B cell (primary cell): ENCODE results near the gene PLXNA3. TPM values are rescaled to one million over a fixed set of nuclear protein-coding genes. Genes with fewer than 3 reads are reported as not detected.

Experiments used
- ATAC-seq: fragments of 200-7000 bp; cut with Tn5 transposase; one replicate; pipeline ENCODE4 v1.10.0; 2021; ENCODE audit warnings: low read depth, mild to moderate bottlenecking, moderate number of reproducible peaks, moderate library complexity
- CTCF ChIA-PET: fragments of 350-600 bp; sonication (Branson Sonifier 250); formaldehyde crosslinking; loops from one replicate; lab custom pipeline; 2021; ENCODE audit warnings: antibody characterized with exemption, inconsistent platforms; lab: Charles Lee
- POLR2A ChIA-PET: fragments of 350-600 bp; sonication (Branson Sonifier 250); formaldehyde crosslinking; loops from one replicate; lab custom pipeline; 2021; ENCODE audit warnings: antibody characterized with exemption; lab: Charles Lee
- DNase-seq: peaks from one replicate; pipeline ENCODE4 v3.0.0; 2013
- H2AFZ ChIP-seq: 2 replicates; pipeline ENCODE4 v1.6.1; 2012; ENCODE audit warnings: mild to moderate bottlenecking, low read depth, low read length; ENCODE audit not compliant: insufficient read depth, poor library complexity, severe bottlenecking
- H3K27ac ChIP-seq, 2 donors: 1 replicate in 1 of 2; 2 replicates in 1 of 2; pipeline ENCODE4 v1.5.1; 2012 to 2013; ENCODE audit warnings: low read length in 2 of 2, mild to moderate bottlenecking in 2 of 2, moderate library complexity in 1 of 2
- H3K27me3 ChIP-seq, 4 experiments: fragments of 200-600 bp in 1 of 4; sonication (generic) in 1 of 4; replicated peaks in 1 of 4; 1 replicate in 2 of 4; 2 replicates in 2 of 4; pipeline versions ENCODE4 v1.6.1 to v1.7.0; 2013 to 2016; ENCODE audit warnings: low read length in 3 of 4, mild to moderate bottlenecking in 2 of 4, mixed read lengths in 1 of 4, moderate library complexity in 1 of 4; ENCODE audit not compliant: insufficient read depth in 4 of 4, control insufficient read depth in 3 of 4; ENCODE audit errors: control extremely low read depth in 1 of 4
- H3K36me3 ChIP-seq, 2 experiments: replicated peaks in 1 of 2; 1 replicate in 1 of 2; 2 replicates in 1 of 2; pipeline versions ENCODE4 v1.6.1 to v1.7.1; 2013; ENCODE audit warnings: low read length in 1 of 2; ENCODE audit not compliant: insufficient read depth in 2 of 2, control insufficient read depth in 1 of 2; ENCODE audit errors: control extremely low read depth in 1 of 2, extremely low read depth in 1 of 2
- H3K4me1 ChIP-seq, 2 donors: fragments of 200-600 bp in 1 of 2; sonication (generic) in 1 of 2; 1 replicate in 1 of 2; 2 replicates in 1 of 2; pipeline versions ENCODE4 v1.5.1 to v1.6.1; 2013 to 2017; ENCODE audit warnings: low read length in 2 of 2; ENCODE audit not compliant: control insufficient read depth in 2 of 2, insufficient read depth in 2 of 2
- H3K4me2 ChIP-seq: replicated peaks from 2 replicates; pipeline ENCODE3; 2012; ENCODE audit warnings: mild to moderate bottlenecking, low read depth, low read length; ENCODE audit not compliant: poor library complexity, severe bottlenecking
- H3K4me3 ChIP-seq, 5 experiments: fragments of 200-600 bp in 1 of 5; sonication (generic) in 1 of 5; 1 replicate in 3 of 5; 2 replicates in 2 of 5; pipeline versions ENCODE4 v1.5.1 to v1.7.0; 2011 to 2016; ENCODE audit warnings: low read length in 4 of 5, mild to moderate bottlenecking in 4 of 5, low read depth in 2 of 5, control low read depth in 1 of 5, moderate library complexity in 1 of 5; ENCODE audit not compliant: insufficient read depth in 1 of 5; ENCODE audit errors: control extremely low read depth in 1 of 5, extremely low read depth in 1 of 5
- H3K79me2 ChIP-seq: fragments of 200-600 bp; sonication (generic); one replicate; pipeline ENCODE4 v1.6.0; 2016; ENCODE audit warnings: low read length; ENCODE audit not compliant: control insufficient read depth, insufficient read depth
- H3K9ac ChIP-seq: fragments of 200-600 bp; sonication (generic); 2 replicates; pipeline ENCODE4 v1.6.1; 2017; ENCODE audit warnings: mild to moderate bottlenecking, low read length, moderate library complexity
- H3K9me3 ChIP-seq, 3 donors: one replicate each; pipeline versions ENCODE4 v1.6.1 to v1.7.1; 2013; ENCODE audit warnings: low read length in 2 of 3; ENCODE audit not compliant: control insufficient read depth in 2 of 3, insufficient read depth in 1 of 3; ENCODE audit errors: control extremely low read depth in 1 of 3
- H4K20me1 ChIP-seq: 2 replicates; pipeline ENCODE4 v1.6.0; 2012; ENCODE audit warnings: mild to moderate bottlenecking, low read length; ENCODE audit not compliant: insufficient read depth, control insufficient read depth, poor library complexity, severe bottlenecking
- H3K27ac Mint-ChIP-seq: one replicate; pipeline ENCODE4 v1.8.0; 2021; ENCODE audit warnings: mixed read lengths
- H3K27me3 Mint-ChIP-seq: one replicate; pipeline ENCODE4 v1.8.0; 2021; ENCODE audit warnings: mixed read lengths
- H3K4me1 Mint-ChIP-seq: one replicate; pipeline ENCODE4 v1.8.0; 2021; ENCODE audit warnings: mixed read lengths
- H3K4me3 Mint-ChIP-seq: one replicate; pipeline ENCODE4 v1.8.0; 2021; ENCODE audit warnings: mixed read lengths
- H3K9me3 Mint-ChIP-seq: one replicate; pipeline ENCODE4 v1.8.0; 2022; ENCODE audit warnings: mixed read lengths; ENCODE audit not compliant: insufficient read depth
- EZH2 ChIP-seq: IDR thresholded peaks from 2 replicates; pipeline ENCODE4 v1.6.1; 2012; ENCODE audit warnings: borderline replicate concordance, low read depth, mild to moderate bottlenecking, moderate library complexity, low read length; ENCODE audit not compliant: insufficient read depth, poor library complexity, severe bottlenecking
- WGBS: methylation state at CpG from one replicate; pipeline ENCODE4 v1.1.5; 2013; ENCODE audit warnings: missing lambda C conversion rate; ENCODE audit not compliant: insufficient coverage; 5-methylcytosine and 5-hydroxymethylcytosine counted together
- intact Hi-C: fragments of 100-400 bp; cut with micrococcal nuclease; formaldehyde crosslinking; loops from one replicate; pipeline ENCODE4 v1.10.0; 2022
- polyA plus RNA-seq: library from polyadenylated mRNA; depleted of rRNA; stranded (reverse); fragments of >200 nt; gene quantifications from 2 replicates; pipeline ENCODE4 v1.2.3, GENCODE V29; 2012
- total RNA-seq, 2 donors: library from RNA; stranded (reverse); fragments of 120-200 nt in 1 of 2; gene quantifications; 1 replicate in 1 of 2; 2 replicates in 1 of 2; pipeline versions ENCODE4 v1.2.3 to v1.2.4, GENCODE V29; 2013 to 2022
- TF ChIP-seq, protein P1 (sequence below): fragments of 200-600 bp; IDR thresholded peaks from one replicate; pipeline ENCODE4 v1.8.0; 2022; ENCODE audit warnings: antibody characterized with exemption, mild to moderate bottlenecking

Gene PLXNA3
- total and polyA plus RNA-seq, 2 donors (not counting 1 experiment from before 2014, with no cell fraction given): 68.6 to 114 TPM

DNA sequence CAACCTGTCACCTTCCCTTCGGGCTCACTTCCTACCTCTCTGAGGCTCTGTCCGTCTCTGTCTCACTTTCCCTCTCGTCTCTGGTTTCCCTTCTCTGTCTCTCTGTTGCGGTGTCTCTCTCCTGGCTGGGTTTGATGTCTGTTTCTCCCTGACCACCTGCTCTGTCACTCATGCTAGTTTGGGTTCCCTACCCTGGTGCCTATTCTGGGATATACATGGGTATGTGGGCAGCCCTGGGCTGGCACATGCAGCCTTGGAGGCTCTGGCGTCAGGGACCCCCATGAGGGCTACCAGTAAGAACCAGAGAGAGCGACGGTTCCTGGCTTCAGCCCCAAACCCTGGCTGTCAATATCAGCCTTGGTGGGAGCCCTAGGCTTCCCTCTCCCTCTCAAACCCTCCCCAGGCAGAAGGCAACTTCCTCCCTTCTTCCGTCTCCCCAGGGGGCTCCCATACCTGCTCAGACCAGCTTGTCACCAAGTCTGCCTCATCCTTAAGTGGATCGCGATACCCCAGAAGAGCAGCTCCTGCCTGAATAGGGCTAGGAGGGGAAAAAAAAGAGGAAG is 49.3 kb upstream of the PLXNA3 start:
- WGBS: 40% methylated on average over 2 of the region's 10 CpGs
- TF ChIP-seq EZH2: no peak
- TF ChIP-seq, protein P1, sequence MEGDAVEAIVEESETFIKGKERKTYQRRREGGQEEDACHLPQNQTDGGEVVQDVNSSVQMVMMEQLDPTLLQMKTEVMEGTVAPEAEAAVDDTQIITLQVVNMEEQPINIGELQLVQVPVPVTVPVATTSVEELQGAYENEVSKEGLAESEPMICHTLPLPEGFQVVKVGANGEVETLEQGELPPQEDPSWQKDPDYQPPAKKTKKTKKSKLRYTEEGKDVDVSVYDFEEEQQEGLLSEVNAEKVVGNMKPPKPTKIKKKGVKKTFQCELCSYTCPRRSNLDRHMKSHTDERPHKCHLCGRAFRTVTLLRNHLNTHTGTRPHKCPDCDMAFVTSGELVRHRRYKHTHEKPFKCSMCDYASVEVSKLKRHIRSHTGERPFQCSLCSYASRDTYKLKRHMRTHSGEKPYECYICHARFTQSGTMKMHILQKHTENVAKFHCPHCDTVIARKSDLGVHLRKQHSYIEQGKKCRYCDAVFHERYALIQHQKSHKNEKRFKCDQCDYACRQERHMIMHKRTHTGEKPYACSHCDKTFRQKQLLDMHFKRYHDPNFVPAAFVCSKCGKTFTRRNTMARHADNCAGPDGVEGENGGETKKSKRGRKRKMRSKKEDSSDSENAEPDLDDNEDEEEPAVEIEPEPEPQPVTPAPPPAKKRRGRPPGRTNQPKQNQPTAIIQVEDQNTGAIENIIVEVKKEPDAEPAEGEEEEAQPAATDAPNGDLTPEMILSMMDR: no peak
- no peaks in the 10 kb centered on the region for H3K9me3 Mint-ChIP-seq
- Histone ChIP-seq H3K4me3 (peak overlapping the region; percentile 28 to 45 (median 36)), H3K27ac (peak overlapping the region; percentile 69), H3K9me3 (no peaks in the 10 kb centered on the region), H3K4me2 (peak overlapping the region; percentile 77), H3K36me3 (peaks cover 0 to under 1% of the 10 kb centered on the region in 2 experiments), H3K4me1 (peaks cover 8 to 38% of the 10 kb centered on the region in 2 donors), H3K27me3 (no peaks in the 10 kb centered on the region), H3K79me2 (no peaks in the 10 kb centered on the region), H4K20me1 (no peaks in the 10 kb centered on the region), H3K9ac (peak overlapping the region; percentile 37), H2AFZ (peak overlapping the region; percentile 60)
- no peaks in the 10 kb centered on the region for H3K27me3 Mint-ChIP-seq
- ChIA-PET POLR2A (interaction anchor here (0.8 to 4.5 kb wide), 3 partner anchors 10 to 139 kb away, joined by 3 to 31 read pairs (median 3); partner anchors contain the start of genes IKBKG and RPL10), CTCF (interaction anchor here (0.6 to 2.4 kb wide), 3 partner anchors 9 to 604 kb away, joined by 3 to 7 read pairs (median 3); partner anchors contain the start of gene RPL10)
- intact Hi-C loops: no loop called here
- H3K4me1 Mint-ChIP-seq: peaks cover 31% of the 10 kb centered on the region
- ATAC-seq (peak; percentile 3), DNase-seq (no peak)
- H3K27ac Mint-ChIP-seq: peak overlapping the region; percentile 88
- H3K4me3 Mint-ChIP-seq: peak overlapping the region; percentile 79

DNA sequence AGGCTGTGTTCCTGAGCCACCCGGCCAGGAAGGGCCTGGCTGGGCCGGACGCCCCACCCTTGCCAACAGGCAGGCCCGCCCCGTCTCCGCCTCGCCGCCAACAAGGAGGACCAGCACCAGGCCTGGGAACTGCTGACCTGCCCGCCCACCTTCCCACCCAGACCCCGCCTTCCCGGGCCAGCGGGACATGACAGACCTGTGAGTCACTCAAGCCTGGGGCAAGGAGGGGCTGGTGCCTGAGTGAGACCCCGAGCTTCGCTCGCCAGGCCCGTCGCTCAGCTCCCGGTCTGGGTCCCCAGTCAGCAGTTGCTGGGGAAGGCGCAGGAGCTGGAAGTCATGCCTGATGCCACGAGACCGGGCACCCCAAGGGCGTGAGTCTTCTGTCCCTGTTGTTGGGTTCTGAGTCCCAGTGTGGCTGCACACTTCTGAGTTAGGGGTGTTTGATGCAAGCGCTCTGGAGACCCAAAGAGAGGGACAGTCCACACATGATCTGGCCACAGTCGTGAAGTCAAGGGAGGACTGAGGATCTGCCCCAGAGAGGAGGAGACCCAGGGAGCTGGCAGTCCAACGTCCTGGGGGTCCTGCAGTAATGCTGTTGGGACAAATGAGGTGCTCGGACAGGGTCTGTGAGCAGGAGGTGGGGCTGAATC is 48.7 kb upstream of the PLXNA3 start, which contains the start of gene DNASE1L1:
Gene DNASE1L1 (minus strand): TSS at position 33 of the 650 bp plus-strand sequence. CDS start 3,686 bp downstream, outside the sequence.
- H4K20me1 ChIP-seq: no peaks in the 10 kb centered on the region
- peak within 1 kb of the TSS; percentile 69 for H3K27ac ChIP-seq
- DNase-seq: peak; percentile 37
- Mint-ChIP-seq H3K27me3 (no peaks in the 10 kb centered on the region), H3K9me3 (no peaks in the 10 kb centered on the region), H3K4me3 (peak within 1 kb of the TSS; percentile 79), H3K27ac (peak within 1 kb of the TSS; percentile 88), H3K4me1 (peaks cover 31% of the 10 kb centered on the region)
- H3K27me3 ChIP-seq: no peaks in the 10 kb centered on the region
- peak within 1 kb of the TSS; percentile 37 for H3K9ac ChIP-seq
- ATAC-seq: peak; percentile 22
- peak within 1 kb of the TSS; percentile 77 for H3K4me2 ChIP-seq
- H3K36me3 ChIP-seq: no peaks in the 10 kb centered on the region
- intact Hi-C loops: no loop called here
- H2AFZ ChIP-seq: peak within 1 kb of the TSS; percentile 60
- no peaks in the 10 kb centered on the region for H3K79me2 ChIP-seq
- H3K4me1 ChIP-seq: peaks cover 8 to 38% of the 10 kb centered on the region in 2 donors
- ChIA-PET POLR2A (interaction anchor here (0.6 to 4.5 kb wide), 4 partner anchors 11 to 138 kb away, joined by 3 to 31 read pairs (median 3); partner anchors contain the start of genes IKBKG and RPL10), CTCF (interaction anchor here (0.6 to 2.4 kb wide), 4 partner anchors 10 to 605 kb away, joined by 3 to 7 read pairs (median 3); partner anchors contain the start of genes HCFC1 and RPL10)
- WGBS: 23% methylated on average over 13 of the region's 26 CpGs
- H3K9me3 ChIP-seq: no peaks in the 10 kb centered on the region
- peak within 1 kb of the TSS; percentile 28 to 45 (median 36) for H3K4me3 ChIP-seq
- TF ChIP-seq, protein P1: no peak
- TF ChIP-seq EZH2: no peak
